Activated naive CD4-positive, alpha-beta T cell treated with anti-CD3 and anti-CD28 coated beads, Interleukin-2, amount 50 U/mL, for 72 hours (primary cell): ENCODE measurements around the gene SIK3. TPM values are rescaled to one million over a fixed set of nuclear protein-coding genes. Genes with fewer than 3 reads are reported as not detected.

Experiments used
- ATAC-seq, 2 donors: fragments of 150-1000 bp; cut with Tn5 transposase; 2 replicates each; pipeline ENCODE4 v1.10.0; 2021; ENCODE audit warnings: mild to moderate bottlenecking in 2 of 2, moderate library complexity in 2 of 2
- DNase-seq, 2 donors: peaks; one replicate each; pipeline ENCODE4 v3.0.0; 2021 to 2022; ENCODE audit warnings: low spot score in 2 of 2
- H3K27ac Mint-ChIP-seq, 2 donors: one replicate each; pipeline ENCODE4 v1.8.0; 2022; ENCODE audit warnings: mild to moderate bottlenecking in 2 of 2, mixed read lengths in 2 of 2
- H3K36me3 Mint-ChIP-seq, 2 donors: one replicate each; pipeline ENCODE4 v1.8.0; 2022; ENCODE audit warnings: mixed read lengths in 2 of 2
- H3K9me3 Mint-ChIP-seq, 2 donors: one replicate each; pipeline ENCODE4 v1.8.0; 2022; ENCODE audit warnings: mixed read lengths in 2 of 2
- total RNA-seq, 2 donors: library from RNA; stranded (reverse); gene quantifications; one replicate each; pipeline ENCODE4 v1.2.3, GENCODE V29; 2022

Gene SIK3
- total RNA-seq, 2 donors from 2014 or later, result 14.6 to 39.5 TPM

DNA sequence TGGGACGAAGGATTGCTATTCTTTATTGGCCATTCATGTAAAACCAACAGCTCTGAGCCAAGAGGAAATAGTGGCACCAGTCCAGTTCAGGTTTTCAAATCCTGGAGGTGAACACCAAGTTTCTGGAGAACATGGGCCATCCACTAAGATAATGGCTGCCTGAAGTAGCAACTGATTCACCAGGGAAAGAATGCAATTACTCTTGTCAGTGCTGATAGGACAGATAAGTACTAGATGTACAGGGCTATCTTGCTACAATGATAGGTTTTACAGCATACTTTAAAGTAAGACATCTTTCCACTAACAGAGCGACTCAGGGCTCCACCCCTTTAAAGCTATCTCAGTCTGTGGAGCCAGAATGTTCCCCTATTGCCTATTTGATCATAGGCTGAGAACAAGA is 224.0 kb downstream of the SIK3 start:
- ATAC-seq (no peak), DNase-seq (no peak)

GRCh38 chr11:116873381-116873780 is 224.8 kb downstream of the SIK3 start:
- ATAC-seq (no peak), DNase-seq (no peak)
- no peaks in the 10 kb centered on the region for H3K9me3 Mint-ChIP-seq
- peaks cover 10 to 13% of the 10 kb centered on the region in 2 donors for H3K36me3 Mint-ChIP-seq
- H3K27ac Mint-ChIP-seq, result no peak overlapping the region

More for the DNA sequence above, 224.0 kb downstream of the SIK3 start:
- no peaks in the 10 kb centered on the region for H3K9me3 Mint-ChIP-seq
- H3K27ac Mint-ChIP-seq, result no peak overlapping the region
- peaks cover 10 to 12% of the 10 kb centered on the region in 2 donors for H3K36me3 Mint-ChIP-seq

- H3K9me3 Mint-ChIP-seq, result no peaks in the 10 kb centered on the region
- DNase-seq (no peak), ATAC-seq (no peak)
- peak overlapping the region in 1 of 2 donors; percentile 4 for H3K27ac Mint-ChIP-seq
- H3K36me3 Mint-ChIP-seq, result peaks cover 16 to 23% of the 10 kb centered on the region in 2 donors
Observed at GRCh38 chr11:116871248-116871647, 227.0 kb downstream of the SIK3 start.

GRCh38 chr11:116870054-116870453 is 228.2 kb downstream of the SIK3 start:
- Mint-ChIP-seq H3K9me3 (no peaks in the 10 kb centered on the region), H3K27ac (peak overlapping the region in 1 of 2 donors; percentile 11), H3K36me3 (peaks cover 16 to 28% of the 10 kb centered on the region in 2 donors)
- DNase-seq (no peak), ATAC-seq (no peak)

DNA sequence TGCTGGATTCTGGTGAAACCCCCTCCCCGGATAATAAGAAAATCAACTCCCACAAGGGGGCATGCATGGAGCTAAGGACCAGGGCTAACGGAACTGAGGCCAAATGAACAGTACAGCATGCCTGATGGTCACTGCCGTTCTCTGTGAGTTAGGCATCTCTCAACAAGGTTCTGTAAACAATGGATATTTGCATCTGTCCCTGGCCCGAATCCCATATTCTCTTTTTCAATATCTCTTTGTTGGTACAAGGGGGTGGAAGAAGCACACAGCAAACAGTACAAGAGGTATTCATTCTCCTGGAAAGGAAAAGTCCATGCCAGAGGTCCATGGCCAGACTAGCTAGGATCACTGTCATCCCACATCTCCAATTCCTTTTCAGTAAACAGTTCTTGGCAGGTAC is 228.6 kb downstream of the SIK3 start:
- Mint-ChIP-seq H3K36me3 (peaks cover 16 to 26% of the 10 kb centered on the region in 2 donors), H3K27ac (peak overlapping the region in 1 of 2 donors; percentile 11), H3K9me3 (no peaks in the 10 kb centered on the region)
- no peak for DNase-seq
- no peak for ATAC-seq

DNA sequence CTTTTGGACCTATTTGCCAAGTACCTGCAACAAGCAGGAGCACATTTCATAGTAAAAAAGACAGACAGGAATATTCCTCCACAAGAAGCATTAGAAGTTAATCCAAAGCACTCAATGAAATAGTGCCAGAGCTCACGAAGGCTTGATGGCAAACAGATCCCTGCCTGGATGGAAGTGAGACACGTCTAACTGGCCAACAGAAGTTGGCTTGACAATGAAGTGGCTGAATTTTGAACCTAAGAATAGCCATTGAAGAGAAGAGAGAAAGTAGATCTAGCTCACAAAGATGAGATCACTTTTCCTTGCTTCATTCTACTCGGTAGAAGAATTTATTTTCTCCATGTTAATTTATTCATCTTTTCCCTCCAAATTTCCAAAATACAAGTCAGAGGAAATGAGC is 230.2 kb downstream of the SIK3 start:
- Mint-ChIP-seq H3K9me3 (no peaks in the 10 kb centered on the region), H3K27ac (no peak overlapping the region), H3K36me3 (peaks cover 11 to 32% of the 10 kb centered on the region in 2 donors)
- ATAC-seq (no peak), DNase-seq (no peak)

GRCh38 chr11:116867619-116868018 is 230.6 kb downstream of the SIK3 start:
- H3K36me3 Mint-ChIP-seq, result peaks cover 7 to 32% of the 10 kb centered on the region in 2 donors
- no peak overlapping the region for H3K27ac Mint-ChIP-seq
- no peak for DNase-seq
- no peak for ATAC-seq
- H3K9me3 Mint-ChIP-seq, result no peaks in the 10 kb centered on the region

- DNase-seq (no peak), ATAC-seq (no peak)
- no peak overlapping the region for H3K27ac Mint-ChIP-seq
- H3K9me3 Mint-ChIP-seq, result no peaks in the 10 kb centered on the region
- H3K36me3 Mint-ChIP-seq, result peaks cover 6 to 32% of the 10 kb centered on the region in 2 donors
Observed at GRCh38 chr11:116866804-116867455, 231.3 kb downstream of the SIK3 start.

DNA sequence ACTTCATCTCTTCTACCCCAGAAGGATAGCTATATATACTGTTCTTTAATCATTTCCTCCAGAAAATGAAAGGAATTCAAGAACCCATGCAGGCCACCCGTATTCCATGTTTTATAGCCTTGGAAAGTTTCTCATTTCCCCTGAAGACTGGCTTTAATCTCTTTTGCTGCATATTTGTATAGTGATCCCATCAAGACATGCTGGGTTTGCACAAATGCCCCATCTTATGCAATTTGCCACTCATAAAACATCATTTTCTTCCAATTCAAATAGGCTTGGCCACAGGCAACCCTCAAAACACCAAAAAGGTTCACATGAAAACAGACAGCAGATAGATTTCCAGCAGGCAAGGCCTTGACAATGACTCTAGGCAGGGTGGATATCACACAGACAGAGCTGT is 232.5 kb downstream of the SIK3 start:
- no peak for ATAC-seq

GRCh38 chr11:116864531-116864930 is 233.7 kb downstream of the SIK3 start:
- DNase-seq (no peak), ATAC-seq (no peak)
- no peaks in the 10 kb centered on the region for H3K9me3 Mint-ChIP-seq
- no peak overlapping the region for H3K27ac Mint-ChIP-seq
- H3K36me3 Mint-ChIP-seq, result peaks cover 20 to 26% of the 10 kb centered on the region in 2 donors

More for the DNA sequence above, 232.5 kb downstream of the SIK3 start:
- Mint-ChIP-seq H3K9me3 (no peaks in the 10 kb centered on the region), H3K36me3 (peaks cover 16 to 32% of the 10 kb centered on the region in 2 donors), H3K27ac (peak overlapping the region in 1 of 2 donors; percentile 9)
- no peak for DNase-seq

DNA sequence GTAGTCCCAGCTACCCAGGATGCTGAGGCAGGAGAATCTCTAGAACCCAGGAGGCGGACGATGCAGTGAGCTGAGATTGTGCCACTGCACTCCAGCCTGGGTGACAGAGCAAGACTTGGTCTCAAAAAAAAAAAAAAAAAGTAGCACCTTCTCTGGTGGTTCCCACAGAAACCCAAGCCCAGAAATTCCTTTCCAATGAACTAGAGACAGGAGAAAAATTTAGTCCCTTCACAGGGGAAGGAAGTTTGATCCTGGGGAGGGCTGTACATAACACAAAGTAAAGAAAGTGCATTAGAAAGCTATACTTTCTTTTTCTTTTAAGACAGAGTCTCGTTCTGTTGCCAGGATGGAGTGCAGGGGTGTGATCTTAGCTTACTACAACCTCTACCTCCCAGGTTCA is 235.3 kb downstream of the SIK3 start:
- Mint-ChIP-seq H3K27ac (no peak overlapping the region), H3K9me3 (no peaks in the 10 kb centered on the region), H3K36me3 (peaks cover 24 to 28% of the 10 kb centered on the region in 2 donors)
- ATAC-seq, result no peak
- no peak for DNase-seq

DNA sequence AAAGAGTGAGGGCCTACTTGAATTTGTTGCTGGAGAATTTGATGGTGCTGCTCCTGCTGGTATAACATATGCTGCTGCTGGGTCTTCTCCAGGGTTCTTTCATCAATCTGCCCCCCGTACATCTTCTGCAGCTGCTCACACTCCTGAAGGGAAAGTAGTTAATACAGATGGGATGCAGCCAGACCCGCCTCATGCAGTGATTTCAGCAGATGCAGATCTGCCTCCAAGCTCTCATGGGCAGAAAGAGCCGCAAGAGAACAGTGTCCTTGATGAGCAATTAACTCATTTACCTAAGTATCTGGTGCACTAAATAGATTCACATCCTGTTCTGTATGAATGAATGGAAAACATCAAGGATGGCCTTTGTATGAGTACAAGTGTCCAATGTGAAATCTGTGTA is 236.0 kb downstream of the SIK3 start:
- DNase-seq, result no peak
- peaks cover 21 to 22% of the 10 kb centered on the region in 2 donors for H3K36me3 Mint-ChIP-seq
- H3K9me3 Mint-ChIP-seq, result no peaks in the 10 kb centered on the region
- no peak overlapping the region for H3K27ac Mint-ChIP-seq
- no peak for ATAC-seq

GRCh38 chr11:116861539-116861938 is 236.7 kb downstream of the SIK3 start:
- Mint-ChIP-seq H3K36me3 (peaks cover 18 to 24% of the 10 kb centered on the region in 2 donors), H3K27ac (peak overlapping the region in 1 of 2 donors; percentile 29), H3K9me3 (no peaks in the 10 kb centered on the region)
- DNase-seq, result no peak
- peak in 1 of 2 donors; percentile 43 for ATAC-seq

DNA sequence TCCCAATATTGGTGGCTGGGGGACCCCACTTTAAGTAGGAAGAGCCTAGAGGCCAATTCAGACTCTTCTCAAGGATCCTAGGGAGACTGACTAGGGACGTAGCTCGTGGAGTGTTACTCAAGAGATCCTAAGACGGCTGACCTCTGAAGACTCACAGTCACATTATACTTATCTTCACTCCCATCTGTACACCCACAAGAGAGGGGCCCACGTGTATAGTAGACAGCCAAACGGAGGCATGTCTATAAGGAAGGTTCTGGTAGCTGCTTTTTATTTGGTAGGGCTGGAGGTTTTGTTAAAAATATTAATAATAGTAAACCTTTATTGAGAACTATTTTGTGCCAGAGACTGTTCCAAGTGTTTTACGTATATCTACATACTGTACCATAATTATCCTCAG is 237.9 kb downstream of the SIK3 start:
- Mint-ChIP-seq H3K36me3 (peaks cover 11 to 28% of the 10 kb centered on the region in 2 donors), H3K27ac (no peak overlapping the region)
- no peak for DNase-seq

GRCh38 chr11:116859175-116859574 is 239.1 kb downstream of the SIK3 start:
- no peaks in the 10 kb centered on the region for H3K9me3 Mint-ChIP-seq
- H3K36me3 Mint-ChIP-seq, result peaks cover 6 to 35% of the 10 kb centered on the region in 2 donors
- H3K27ac Mint-ChIP-seq, result peak overlapping the region in 1 of 2 donors; percentile 9
- no peak for ATAC-seq
- no peak for DNase-seq

More for the DNA sequence above, 237.9 kb downstream of the SIK3 start:
- H3K9me3 Mint-ChIP-seq, result no peaks in the 10 kb centered on the region
- no peak for ATAC-seq

DNA sequence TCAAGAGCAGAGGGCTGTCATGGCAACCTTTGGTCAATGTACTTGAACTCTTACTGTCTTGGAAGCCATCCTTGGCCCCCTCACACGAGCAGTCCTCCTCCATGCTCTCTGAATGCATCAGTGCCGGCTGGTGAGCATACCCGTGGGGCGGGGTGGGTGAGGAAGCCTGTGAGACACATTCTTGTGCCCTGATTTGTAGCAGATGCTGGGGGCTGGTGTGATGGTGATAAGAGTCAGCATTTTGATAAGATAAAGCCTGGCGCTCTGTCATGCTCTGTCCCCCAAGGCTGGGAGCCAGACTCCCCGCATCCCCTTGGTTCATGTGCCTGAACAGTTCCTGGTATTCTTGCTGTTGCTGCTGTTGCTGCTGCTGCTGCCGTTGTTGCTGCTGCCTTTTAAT is 240.3 kb downstream of the SIK3 start:
- no peak for ATAC-seq
- Mint-ChIP-seq H3K9me3 (no peaks in the 10 kb centered on the region), H3K27ac (no peak overlapping the region), H3K36me3 (peaks cover 5 to 40% of the 10 kb centered on the region in 2 donors)
- no peak for DNase-seq

GRCh38 chr11:116857316-116857715 is 240.9 kb downstream of the SIK3 start:
- DNase-seq, result no peak
- Mint-ChIP-seq H3K36me3 (peaks cover 5 to 40% of the 10 kb centered on the region in 2 donors), H3K9me3 (no peaks in the 10 kb centered on the region), H3K27ac (no peak overlapping the region)
- ATAC-seq, result no peak

- H3K27ac Mint-ChIP-seq, result no peak overlapping the region
- no peak for ATAC-seq
- no peak for DNase-seq
- no peaks in the 10 kb centered on the region for H3K9me3 Mint-ChIP-seq
- peaks cover 5 to 34% of the 10 kb centered on the region in 2 donors for H3K36me3 Mint-ChIP-seq
Observed at GRCh38 chr11:116856423-116856822, 241.8 kb downstream of the SIK3 start.
